ENCODE results near the gene RBM39. TPM values are rescaled to one million over a fixed set of nuclear protein-coding genes. Genes with fewer than 3 reads are reported as not detected.

Gene RBM39
- total and polyA plus RNA-seq, 2 of the 13 experiments (the other 11 are each of a cell fraction or from before 2014, with no cell fraction given): 788 to 920 TPM

- peak; percentile 67; the same call in 1 of the 2 replicates for TF ChIP-seq ZNF33B (CRISPR knock-in tag; IDR thresholded peaks at IDR 0.05)
- no peak for TF ChIP-seq ZNF414 (CRISPR knock-in tag; IDR thresholded peaks at IDR 0.05)
- TF ChIP-seq ZNF24 (IDR thresholded peaks at IDR 0.05): no peak
- TF ChIP-seq ZNF260 (CRISPR knock-in tag; IDR thresholded peaks at IDR 0.05; ENCODE audit: borderline replicate concordance, low read depth): no peak
- TF ChIP-seq PRPF4 (IDR thresholded peaks at IDR 0.05; ENCODE audit: low read depth, low read length, poor library complexity, severe bottlenecking): no peak
- no peak for TF ChIP-seq ZBTB37 (CRISPR knock-in tag; IDR thresholded peaks at IDR 0.05)
- no peak for TF ChIP-seq AHR (CRISPR knock-in tag; IDR thresholded peaks at IDR 0.05)
- TF ChIP-seq ZBTB49 (CRISPR knock-in tag; IDR thresholded peaks at IDR 0.05; ENCODE audit: borderline replicate concordance): no peak
- no peak for TF ChIP-seq ZNF629 (CRISPR knock-in tag; conservative IDR thresholded peaks at IDR 0.05)
- no peak for TF ChIP-seq CHCHD3 (CRISPR knock-in tag; IDR thresholded peaks at IDR 0.05)
- no peak for TF ChIP-seq ZNF407 (CRISPR knock-in tag; IDR thresholded peaks at IDR 0.05; ENCODE audit: not compliant biosample characterization)
- TF ChIP-seq ZBTB46 (CRISPR knock-in tag; IDR thresholded peaks at IDR 0.05; ENCODE audit: borderline replicate concordance): no peak
- TF ChIP-seq CBX2 (IDR thresholded peaks at IDR 0.05; ENCODE audit: low read depth, low read length): no peak
- TF ChIP-seq CBX2 (CRISPR knock-in tag; IDR thresholded peaks at IDR 0.05; ENCODE audit: low read depth): 0 out of 2 replicates have a peak, but pooled peaks have one; percentile 16
These were observed 44.3 kb downstream of the RBM39 start (continued) for GRCh38 chr20:35697696-35698297.
